A549 treated with AZD2906 at 1 μM for 4 hours (cell line): Measurements from ENCODE around the gene POU3F1. TPM values are rescaled to one million over a fixed set of nuclear protein-coding genes. Genes with fewer than 3 reads are reported as not detected.

ENCODE experiments used
- total RNA-seq: library from RNA; stranded (reverse); fragments of 200-300 nt; extraction: Qiagen RNA extraction; gene quantifications from 5 replicates; pipeline ENCODE4 v1.2.3, GENCODE V29; 2022

Gene POU3F1
- 0.03 to 0.06 TPM in 2 of 5 replicates, not detected in the others for total RNA-seq

DNA sequence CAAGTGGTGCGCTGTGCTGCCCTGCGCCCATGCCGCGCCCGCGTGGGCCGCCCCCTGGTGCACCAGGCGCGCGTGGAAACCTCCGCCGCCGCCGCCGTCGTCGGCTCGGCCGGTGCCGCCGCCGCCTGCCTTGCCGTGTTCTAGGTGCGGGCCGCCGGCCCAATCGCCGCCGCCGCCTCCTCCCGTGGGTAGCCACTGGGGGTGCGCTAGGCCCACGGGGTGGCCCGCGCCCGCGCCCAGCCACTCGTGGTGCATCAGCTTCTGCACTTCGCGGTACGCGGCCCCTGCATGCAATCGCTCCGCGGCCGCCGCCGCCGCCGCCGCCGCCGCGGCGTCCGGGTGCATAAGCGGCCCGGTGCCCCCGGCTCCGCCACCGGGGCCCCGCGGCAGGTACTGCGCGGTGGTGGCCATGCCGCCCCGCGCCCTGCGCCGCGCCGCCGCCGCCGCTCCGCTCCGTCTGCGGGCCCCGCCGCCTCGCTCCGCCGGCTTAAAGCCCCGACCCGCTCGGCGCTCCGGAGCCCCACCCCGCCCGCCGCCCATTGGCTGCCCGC lies at the start of gene POU3F1:
Gene POU3F1 (minus strand): TSS at position 461 of the 551 bp plus-strand sequence. CDS start 50 bp downstream, at position 411.

DNA sequence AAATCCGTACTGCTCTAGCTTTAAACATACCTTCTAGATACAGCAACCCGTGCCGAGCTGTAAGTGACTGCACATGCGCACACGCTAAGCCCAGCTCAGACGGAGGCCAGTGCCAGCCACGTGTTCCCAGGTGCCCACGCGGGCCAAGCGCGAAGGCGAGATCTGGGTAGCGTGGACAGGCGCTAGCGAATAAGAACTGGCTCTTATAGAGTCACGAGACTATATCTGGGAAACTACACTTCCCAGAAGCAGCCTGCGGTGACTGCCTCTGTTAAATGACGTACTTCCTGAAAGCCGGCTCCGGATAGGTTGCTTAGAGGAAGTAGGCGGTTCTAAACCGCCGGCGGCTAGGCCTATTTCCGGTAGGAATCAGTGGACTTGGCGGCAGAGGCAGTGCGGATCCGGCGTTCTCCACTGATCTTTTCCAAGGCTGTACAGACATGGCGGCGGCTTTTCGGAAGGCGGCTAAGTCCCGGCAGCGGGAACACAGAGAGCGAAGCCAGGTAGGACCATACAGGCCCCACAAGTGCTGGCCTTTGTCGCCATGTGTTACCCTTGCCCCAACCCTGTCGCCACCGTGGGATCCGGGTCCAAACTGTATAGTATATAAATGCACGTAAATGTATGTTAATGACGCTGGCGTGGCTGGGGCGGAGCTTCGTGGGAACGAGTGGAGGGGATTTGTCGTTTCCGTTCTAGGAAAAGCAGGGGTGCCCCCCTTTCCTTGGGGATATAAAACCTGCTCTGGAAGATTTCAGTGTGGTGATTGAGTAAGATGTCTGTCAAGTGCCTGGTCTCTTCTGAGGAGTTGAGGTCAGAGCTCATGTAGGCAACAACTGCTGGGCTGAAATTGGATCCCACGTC lies 34.0 kb downstream of the POU3F1 start, which contains the start of gene UTP11:
Gene UTP11 (plus strand): TSS at position 372 of the 864 bp plus-strand sequence. CDS start 69 bp downstream, at position 441.

DNA sequence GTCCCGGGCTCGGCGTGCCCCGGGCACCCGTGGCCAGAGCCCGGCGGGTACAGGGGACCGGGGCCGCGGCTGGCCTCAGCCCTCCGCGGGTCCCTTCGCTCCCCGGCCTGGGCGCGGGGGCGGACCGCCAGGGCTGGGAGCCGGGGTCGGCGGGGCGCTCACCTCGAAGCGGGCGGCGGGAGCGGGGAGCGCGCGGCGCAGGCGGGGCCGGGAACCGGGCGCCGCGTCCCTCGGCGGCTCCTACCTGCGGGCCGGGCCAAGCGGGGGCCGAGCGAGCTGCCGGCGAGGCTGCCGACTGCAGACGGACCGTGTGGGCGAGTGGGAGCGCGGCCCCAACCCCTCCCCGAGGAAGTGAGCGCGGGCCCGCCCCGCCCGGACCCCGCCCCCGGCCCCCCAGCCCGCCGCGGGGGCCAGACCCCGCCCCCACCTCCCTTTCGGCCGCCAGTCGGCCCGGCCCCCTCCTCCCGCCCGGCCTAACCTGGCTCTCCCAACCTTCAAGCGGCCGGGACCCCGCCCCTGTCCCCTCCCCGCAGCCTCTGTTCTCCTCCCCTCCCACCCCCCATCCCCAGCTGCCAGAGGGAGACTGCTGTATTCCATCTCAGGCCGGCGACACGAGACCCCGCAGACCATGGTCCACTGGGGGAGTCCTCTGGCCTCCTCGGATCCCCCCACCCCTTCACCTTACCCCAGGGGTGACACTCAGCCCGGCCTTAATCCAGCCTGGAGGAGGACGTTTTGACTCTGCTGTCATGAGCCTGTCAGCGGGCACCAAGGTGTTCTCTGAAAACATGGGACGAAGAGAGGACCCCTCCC lies 41.2 kb downstream of the POU3F1 start, which contains the start of gene FHL3:
Gene FHL3 (minus strand): TSS at position 320 of the 813 bp plus-strand sequence. CDS start 6,102 bp downstream, outside the sequence.

Other genes starting within 250 kb of the POU3F1 start
- gene C1orf122, start 239.0 kb downstream of the POU3F1 start, total RNA-seq = 35.9 to 71.1 TPM (median 57.7 TPM) in 5 replicates
- 11.3 to 18.7 TPM (median 16.4 TPM) in 5 replicates for gene YRDC, start 238.6 kb downstream of the POU3F1 start, total RNA-seq
- gene MTF1, start 187.2 kb downstream of the POU3F1 start, total RNA-seq = 4.1 to 5.4 TPM (median 4.5 TPM) in 5 replicates
- 4.0 to 4.9 TPM (median 4.1 TPM) in 5 replicates for gene INPP5B, start 99.7 kb downstream of the POU3F1 start, total RNA-seq
- gene SF3A3, start 56.8 kb downstream of the POU3F1 start, total RNA-seq = 44.8 to 91.7 TPM (median 49.7 TPM) in 5 replicates
- 9.8 to 11.6 TPM (median 10.8 TPM) in 5 replicates for gene FHL3, start 41.3 kb downstream of the POU3F1 start, total RNA-seq
- 37.0 to 67.7 TPM (median 39.6 TPM) in 5 replicates for gene UTP11, start 34.1 kb downstream of the POU3F1 start, total RNA-seq